ENCODE results near the gene EIF4G1.

GRCh38 chr3:184300378-184300720 is 14.1 kb upstream of the EIF4G1 start:
- TF ChIP-seq CTCF (IDR thresholded peaks at IDR 0.05) (no peak), POLR2A (IDR thresholded peaks at IDR 0.05) (no peak)
